GM23338 (cell line): Measurements from ENCODE around the gene PTPA. TPM values are rescaled to one million over a fixed set of nuclear protein-coding genes. Genes with fewer than 3 reads are reported as not detected.

ENCODE experiments used
- ATAC-seq: fragments of 200-7000 bp; cut with Tn5 transposase; 3 replicates; pipeline ENCODE4 v1.9.1; 2020
- DNase-seq: peaks from one replicate; pipeline ENCODE4 v3.0.0-alpha.2; 2015; ENCODE audit warnings: low spot score
- H2AFZ ChIP-seq: fragments of 200-600 bp; sonication (generic); 2 replicates; pipeline ENCODE4 v1.8.0; 2016; ENCODE audit warnings: antibody characterized with exemption, mild to moderate bottlenecking, moderate library complexity
- H3F3A ChIP-seq: fragments of 200-600 bp; sonication (generic); replicated peaks from 2 replicates; pipeline ENCODE4 v1.8.0; 2017; ENCODE audit warnings: antibody characterized with exemption, mixed run types, low read depth
- H3K27ac ChIP-seq: fragments of 200-600 bp; sonication (generic); 2 replicates; pipeline ENCODE4 v1.6.1; 2016; ENCODE audit warnings: low read depth
- H3K27me3 ChIP-seq: fragments of 200-600 bp; sonication (generic); 2 replicates; pipeline ENCODE4 v1.8.0; 2016; ENCODE audit warnings: mild to moderate bottlenecking, mixed run types, moderate library complexity; ENCODE audit not compliant: insufficient read depth
- H3K36me3 ChIP-seq: fragments of 200-600 bp; sonication (generic); 2 replicates; pipeline ENCODE4 v1.8.0; 2016; ENCODE audit warnings: mild to moderate bottlenecking; ENCODE audit not compliant: insufficient read depth
- H3K4me1 ChIP-seq: fragments of 200-600 bp; sonication (generic); 2 replicates; pipeline ENCODE4 v1.8.0; 2016; ENCODE audit warnings: mild to moderate bottlenecking, moderate library complexity; ENCODE audit not compliant: insufficient read depth
- H3K4me2 ChIP-seq: fragments of 200-600 bp; sonication (generic); 2 replicates; pipeline ENCODE4 v1.7.1; 2017; ENCODE audit warnings: mixed run types
- H3K4me3 ChIP-seq: fragments of 200-600 bp; sonication (generic); 2 replicates; pipeline ENCODE4 v1.6.1; 2016; ENCODE audit warnings: mixed run types
- H3K79me2 ChIP-seq: fragments of 200-600 bp; sonication (generic); replicated peaks from 2 replicates; pipeline ENCODE4 v1.8.0; 2017; ENCODE audit warnings: mild to moderate bottlenecking; ENCODE audit not compliant: insufficient read depth
- H3K9me2 ChIP-seq: fragments of 200-600 bp; sonication (generic); 2 replicates; pipeline ENCODE4 v1.8.0; 2017; ENCODE audit not compliant: insufficient read depth
- H4K20me1 ChIP-seq: fragments of 200-600 bp; sonication (generic); replicated peaks from 2 replicates; pipeline ENCODE4 v1.8.0; 2017; ENCODE audit warnings: mild to moderate bottlenecking; ENCODE audit not compliant: insufficient read depth
- H3K27ac Mint-ChIP-seq: 2 replicates; pipeline ENCODE4 v1.8.0; 2020; ENCODE audit warnings: inconsistent platforms, mild to moderate bottlenecking, moderate library complexity, mixed read lengths
- H3K27me3 Mint-ChIP-seq: 3 replicates; pipeline ENCODE4 v1.8.0; 2022; ENCODE audit warnings: low read depth, mild to moderate bottlenecking, moderate library complexity, mixed read lengths, inconsistent platforms; ENCODE audit not compliant: insufficient read depth, poor library complexity
- H3K36me3 Mint-ChIP-seq: 3 replicates; pipeline ENCODE4 v1.8.0; 2021; ENCODE audit warnings: low read depth, mild to moderate bottlenecking, inconsistent platforms, moderate library complexity, mixed read lengths
- H3K4me1 Mint-ChIP-seq: 3 replicates; pipeline ENCODE4 v1.8.0; 2020; ENCODE audit warnings: mild to moderate bottlenecking, inconsistent platforms, mixed read lengths
- H3K4me3 Mint-ChIP-seq: 3 replicates; pipeline ENCODE4 v1.8.0; 2021; ENCODE audit warnings: moderate library complexity, mild to moderate bottlenecking, inconsistent platforms, mixed read lengths
- H3K9me3 Mint-ChIP-seq: 3 replicates; pipeline ENCODE4 v1.8.0; 2020; ENCODE audit warnings: moderate library complexity, mild to moderate bottlenecking, inconsistent platforms, mixed read lengths
- CTCF ChIP-seq, 2 experiments: fragments of 200-600 bp in 1 of 2; sonication (generic) in 1 of 2; conservative IDR thresholded peaks; 2 replicates each; pipeline versions ENCODE4 v1.5.1 to v1.6.1; 2016 to 2017; ENCODE audit warnings: antibody characterized with exemption in 2 of 2, low read depth in 2 of 2, mild to moderate bottlenecking in 2 of 2, moderate library complexity in 1 of 2
- EZH2 ChIP-seq: fragments of 200-600 bp; sonication (generic); IDR thresholded peaks from one replicate; pipeline ENCODE4 v1.8.0; 2017; ENCODE audit warnings: antibody characterized with exemption, mild to moderate bottlenecking, low read depth; ENCODE audit not compliant: unreplicated experiment
- JUNB ChIP-seq: IDR thresholded peaks from one replicate; pipeline ENCODE4 v1.6.1; 2016; ENCODE audit warnings: antibody characterized with exemption; ENCODE audit not compliant: unreplicated experiment
- NANOG ChIP-seq: IDR thresholded peaks from 2 replicates; pipeline ENCODE4 v1.6.1; 2016; ENCODE audit warnings: antibody characterized with exemption, borderline replicate concordance
- POLR2AphosphoS5 ChIP-seq: IDR thresholded peaks from 2 replicates; pipeline ENCODE4 v1.6.1; 2016; ENCODE audit warnings: antibody characterized with exemption, low read depth
- polyA plus RNA-seq: library from polyadenylated mRNA; unstranded; fragments of >200 nt; fragmentation: Nextera tagmentation; extraction: Ambion mirVana; gene quantifications from 2 replicates; pipeline ENCODE4 v1.2.1, GENCODE V29; 2016
- total RNA-seq: library from RNA; depleted of rRNA; stranded (reverse); fragments of >200 nt; shearing (Covaris generic); gene quantifications from 2 replicates; pipeline ENCODE4 v1.2.3, GENCODE V29; 2014

Gene PTPA
- total and polyA plus RNA-seq, 2 experiments from 2014 or later, result 53.9 to 122 TPM

GRCh38 chr9:129173296-129174101 lies 62.3 kb downstream of the PTPA start:
- no peak overlapping the region for H3K27ac Mint-ChIP-seq

GRCh38 chr9:129174102-129174723 lies 63.0 kb downstream of the PTPA start:
- Histone ChIP-seq H4K20me1 (peaks cover 6% of the 10 kb centered on the region; the same call in 1 of the 2 replicates), H3K4me2 (peak overlapping the region; percentile 97), H3K4me3 (peak overlapping the region; percentile 84), H2AFZ (peak overlapping the region; percentile 84), H3K27me3 (peaks cover 85% of the 10 kb centered on the region), H3K9me2 (no peaks in the 10 kb centered on the region), H3K4me1 (peaks cover under 1% of the 10 kb centered on the region; the same call in 1 of the 2 replicates), H3F3A (peaks cover 6% of the 10 kb centered on the region; the same call in 1 of the 2 replicates), H3K79me2 (no peaks in the 10 kb centered on the region), H3K27ac (no peak overlapping the region), H3K36me3 (no peaks in the 10 kb centered on the region)
- DNase-seq (peak; percentile 84), ATAC-seq (peak; percentile 10)
- Mint-ChIP-seq H3K4me3 (peak overlapping the region; percentile 75), H3K27me3 (peaks cover 59% of the 10 kb centered on the region), H3K9me3 (no peaks in the 10 kb centered on the region; the same call in 2 of the 3 replicates), H3K27ac (no peak overlapping the region), H3K4me1 (peaks cover 11% of the 10 kb centered on the region), H3K36me3 (no peaks in the 10 kb centered on the region)
- TF ChIP-seq EZH2 (no peak), CTCF (conservative IDR thresholded peaks at IDR 0.05; ENCODE audit: low read depth in 2 of 2) (peak; percentile 81 to 98)

More at GRCh38 chr9:129173296-129174101, 62.3 kb downstream of the PTPA start:
- peaks cover 6% of the 10 kb centered on the region; the same call in 1 of the 2 replicates for H4K20me1 ChIP-seq
- DNase-seq (no peak), ATAC-seq (no peak; the same call in 2 of the 3 replicates)
- no peak overlapping the region; the same call in 1 of the 2 replicates for H2AFZ ChIP-seq
- H3K27me3 ChIP-seq, result peaks cover 81% of the 10 kb centered on the region
- H3K9me2 ChIP-seq, result no peaks in the 10 kb centered on the region
- no peaks in the 10 kb centered on the region for H3K36me3 ChIP-seq
- peaks cover 6% of the 10 kb centered on the region; the same call in 2 of the 3 replicates for H3K4me1 Mint-ChIP-seq
- H3K4me2 ChIP-seq, result peak overlapping the region; percentile 97
- H3K79me2 ChIP-seq, result no peaks in the 10 kb centered on the region
- H3K9me3 Mint-ChIP-seq, result no peaks in the 10 kb centered on the region
- peak overlapping the region; percentile 75 for H3K4me3 Mint-ChIP-seq
- peaks cover 58% of the 10 kb centered on the region for H3K27me3 Mint-ChIP-seq
- H3F3A ChIP-seq, result peaks cover 6% of the 10 kb centered on the region; the same call in 1 of the 2 replicates
- peak overlapping the region; percentile 84 for H3K4me3 ChIP-seq
- H3K36me3 Mint-ChIP-seq, result no peaks in the 10 kb centered on the region
- TF ChIP-seq JUNB (no peak), EZH2 (peak; percentile 40), POLR2AphosphoS5 (no peak), NANOG (no peak)
- peaks cover under 1% of the 10 kb centered on the region for H3K4me1 ChIP-seq
- H3K27ac ChIP-seq, result no peak overlapping the region
